Uterus (tissue), 2 donors: ENCODE results near the gene LCA5.

ENCODE experiments used
- POLR2A ChIP-seq, 2 donors: fragments of 450-650 bp; IDR thresholded peaks; one replicate each; pipeline ENCODE4 v1.6.1; 2016; ENCODE audit warnings: antibody characterized with exemption in 2 of 2, mild to moderate bottlenecking in 1 of 2, moderate library complexity in 1 of 2
- TF ChIP-seq, protein P1 (sequence below), 4 experiments: fragments of 200-600 bp in 2 of 4; fragments of 450-650 bp in 2 of 4; sonication (generic) in 2 of 4; IDR thresholded peaks; one replicate each; pipeline ENCODE4 v1.5.1; 2016 to 2019; ENCODE audit warnings: antibody characterized with exemption in 4 of 4, mild to moderate bottlenecking in 2 of 4, moderate library complexity in 1 of 4

- no peak for TF ChIP-seq POLR2A (IDR thresholded peaks at IDR 0.05)
- TF ChIP-seq, protein P1, sequence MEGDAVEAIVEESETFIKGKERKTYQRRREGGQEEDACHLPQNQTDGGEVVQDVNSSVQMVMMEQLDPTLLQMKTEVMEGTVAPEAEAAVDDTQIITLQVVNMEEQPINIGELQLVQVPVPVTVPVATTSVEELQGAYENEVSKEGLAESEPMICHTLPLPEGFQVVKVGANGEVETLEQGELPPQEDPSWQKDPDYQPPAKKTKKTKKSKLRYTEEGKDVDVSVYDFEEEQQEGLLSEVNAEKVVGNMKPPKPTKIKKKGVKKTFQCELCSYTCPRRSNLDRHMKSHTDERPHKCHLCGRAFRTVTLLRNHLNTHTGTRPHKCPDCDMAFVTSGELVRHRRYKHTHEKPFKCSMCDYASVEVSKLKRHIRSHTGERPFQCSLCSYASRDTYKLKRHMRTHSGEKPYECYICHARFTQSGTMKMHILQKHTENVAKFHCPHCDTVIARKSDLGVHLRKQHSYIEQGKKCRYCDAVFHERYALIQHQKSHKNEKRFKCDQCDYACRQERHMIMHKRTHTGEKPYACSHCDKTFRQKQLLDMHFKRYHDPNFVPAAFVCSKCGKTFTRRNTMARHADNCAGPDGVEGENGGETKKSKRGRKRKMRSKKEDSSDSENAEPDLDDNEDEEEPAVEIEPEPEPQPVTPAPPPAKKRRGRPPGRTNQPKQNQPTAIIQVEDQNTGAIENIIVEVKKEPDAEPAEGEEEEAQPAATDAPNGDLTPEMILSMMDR (IDR thresholded peaks at IDR 0.05), result no peak
These were observed 7.2 kb upstream of the LCA5 start for GRCh38 chr6:79544299-79544927.
